GM12874 (cell line): Measurements from ENCODE around the gene STAG2.

Experiments
- TF ChIP-seq, protein P1 (sequence below): IDR thresholded peaks from 2 replicates; pipeline ENCODE4 v1.5.1; 2011; ENCODE audit warnings: low read depth, mild to moderate bottlenecking, control low read depth, low read length, moderate library complexity; ENCODE audit not compliant: insufficient read depth

The STAG2 gene

DNA sequence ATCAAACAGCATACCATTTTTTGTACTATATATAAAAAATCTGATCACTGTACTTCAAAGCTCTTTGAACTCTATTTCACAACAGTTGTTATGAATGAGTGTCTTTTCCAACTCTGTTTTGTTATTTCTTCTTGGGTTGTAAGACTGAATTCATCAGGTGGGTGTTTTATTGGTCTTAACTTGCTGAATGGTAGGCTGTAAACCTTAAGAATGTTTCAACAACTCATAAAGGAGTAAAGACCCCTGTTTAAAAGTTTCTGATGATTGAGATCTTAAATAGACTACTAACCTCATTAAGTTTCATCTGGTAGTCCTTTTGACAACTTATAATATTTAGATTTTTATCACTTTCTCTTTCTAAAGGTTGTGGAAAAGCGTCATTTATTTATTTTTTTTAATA is 18.4 kb upstream of the STAG2 start:
- TF ChIP-seq, protein P1, sequence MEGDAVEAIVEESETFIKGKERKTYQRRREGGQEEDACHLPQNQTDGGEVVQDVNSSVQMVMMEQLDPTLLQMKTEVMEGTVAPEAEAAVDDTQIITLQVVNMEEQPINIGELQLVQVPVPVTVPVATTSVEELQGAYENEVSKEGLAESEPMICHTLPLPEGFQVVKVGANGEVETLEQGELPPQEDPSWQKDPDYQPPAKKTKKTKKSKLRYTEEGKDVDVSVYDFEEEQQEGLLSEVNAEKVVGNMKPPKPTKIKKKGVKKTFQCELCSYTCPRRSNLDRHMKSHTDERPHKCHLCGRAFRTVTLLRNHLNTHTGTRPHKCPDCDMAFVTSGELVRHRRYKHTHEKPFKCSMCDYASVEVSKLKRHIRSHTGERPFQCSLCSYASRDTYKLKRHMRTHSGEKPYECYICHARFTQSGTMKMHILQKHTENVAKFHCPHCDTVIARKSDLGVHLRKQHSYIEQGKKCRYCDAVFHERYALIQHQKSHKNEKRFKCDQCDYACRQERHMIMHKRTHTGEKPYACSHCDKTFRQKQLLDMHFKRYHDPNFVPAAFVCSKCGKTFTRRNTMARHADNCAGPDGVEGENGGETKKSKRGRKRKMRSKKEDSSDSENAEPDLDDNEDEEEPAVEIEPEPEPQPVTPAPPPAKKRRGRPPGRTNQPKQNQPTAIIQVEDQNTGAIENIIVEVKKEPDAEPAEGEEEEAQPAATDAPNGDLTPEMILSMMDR = no peak

DNA sequence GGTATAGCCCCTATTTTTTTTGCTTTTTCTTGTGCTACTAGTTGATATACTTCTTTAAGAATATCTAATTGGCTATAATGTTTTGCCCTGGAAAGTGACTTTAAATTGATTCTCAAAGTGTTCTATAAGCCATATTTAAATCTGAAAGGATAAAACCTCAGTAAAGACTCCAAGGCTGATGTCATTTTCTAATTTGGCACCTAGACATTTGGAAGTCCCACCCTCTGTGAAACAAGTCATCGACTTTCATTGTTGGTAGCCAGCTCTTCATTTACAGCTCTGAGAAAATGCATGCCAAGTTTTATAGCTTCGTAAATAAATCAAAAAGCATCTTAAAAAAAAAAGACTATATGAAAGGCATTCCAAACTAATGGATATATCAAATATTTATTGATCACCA is 18.0 kb upstream of the STAG2 start:
- TF ChIP-seq, protein P1 = no peak

DNA sequence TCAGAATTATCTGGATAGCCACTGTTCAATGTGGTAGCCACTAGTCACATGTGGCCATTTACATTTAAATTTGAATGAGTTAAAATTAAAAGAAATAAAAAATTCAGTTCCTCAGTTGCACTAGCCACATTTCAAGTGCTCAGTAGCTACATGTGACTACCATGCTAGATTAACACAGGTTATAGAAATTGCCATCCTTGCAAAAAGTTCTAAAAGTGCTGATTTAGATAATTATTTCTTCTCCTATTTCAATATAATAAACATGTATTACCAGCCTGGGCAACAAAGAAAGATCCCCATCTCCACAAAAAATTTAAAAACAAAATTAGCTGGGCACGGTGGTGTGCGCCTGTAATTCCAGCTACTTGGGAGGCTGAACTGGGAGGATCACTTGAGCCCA is 11.7 kb upstream of the STAG2 start:
- TF ChIP-seq, protein P1 = no peak

DNA sequence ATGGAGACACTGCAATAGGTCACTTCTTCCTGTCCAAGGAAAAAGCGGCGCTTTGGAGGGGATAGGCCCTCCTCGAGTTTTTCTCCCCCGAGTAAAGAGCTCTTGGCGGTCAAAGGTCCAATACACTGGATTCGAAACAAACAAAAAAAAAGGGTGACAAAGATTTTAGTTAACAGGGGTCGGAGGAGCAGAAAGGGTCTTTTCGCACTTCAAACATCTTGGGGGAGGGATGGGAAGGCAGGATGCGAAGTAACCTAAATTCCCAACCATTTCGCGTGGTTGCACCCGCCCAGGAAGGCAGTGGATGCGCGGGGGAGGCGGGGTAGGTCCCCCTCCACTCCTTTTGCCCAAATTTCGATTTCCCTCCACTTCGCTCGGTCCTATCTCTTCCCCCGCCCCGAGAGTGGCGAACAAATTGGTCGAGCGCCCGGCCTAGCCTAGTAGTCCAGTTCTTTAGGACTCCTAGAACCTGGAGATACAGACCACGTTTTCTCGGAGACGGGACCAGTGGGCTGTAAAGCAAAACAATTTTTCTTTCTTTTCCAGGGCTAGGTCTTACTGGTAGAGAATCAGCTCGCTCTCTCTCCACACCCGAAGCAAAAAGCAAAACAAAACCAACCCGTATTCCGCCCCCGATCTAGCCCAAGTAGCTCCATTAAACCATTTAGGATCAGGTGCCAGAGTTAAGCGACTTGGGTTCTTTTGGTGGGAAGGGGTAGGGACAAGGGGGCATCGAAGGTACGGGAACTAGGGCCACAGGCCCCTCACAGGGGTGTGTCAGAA is 2.0 kb upstream of the STAG2 start:
- TF ChIP-seq, protein P1 = no peak

DNA sequence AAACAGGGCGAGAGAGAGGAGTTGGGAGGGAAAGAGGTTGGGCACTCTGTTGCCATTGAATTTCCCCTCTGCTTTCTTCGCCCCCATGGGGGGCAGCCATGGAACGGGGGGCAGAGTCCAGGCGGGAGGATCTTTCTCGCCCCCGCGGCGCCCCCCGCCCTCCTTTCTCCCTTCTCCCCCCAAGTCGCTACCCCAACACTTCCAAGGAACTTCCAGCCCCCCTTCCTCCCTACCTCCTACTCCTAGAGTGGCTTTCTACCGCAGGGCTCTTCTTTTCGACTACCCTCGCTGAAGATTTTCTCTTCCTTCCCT is 594 bp upstream of the STAG2 start:
- TF ChIP-seq, protein P1 = no peak

DNA sequence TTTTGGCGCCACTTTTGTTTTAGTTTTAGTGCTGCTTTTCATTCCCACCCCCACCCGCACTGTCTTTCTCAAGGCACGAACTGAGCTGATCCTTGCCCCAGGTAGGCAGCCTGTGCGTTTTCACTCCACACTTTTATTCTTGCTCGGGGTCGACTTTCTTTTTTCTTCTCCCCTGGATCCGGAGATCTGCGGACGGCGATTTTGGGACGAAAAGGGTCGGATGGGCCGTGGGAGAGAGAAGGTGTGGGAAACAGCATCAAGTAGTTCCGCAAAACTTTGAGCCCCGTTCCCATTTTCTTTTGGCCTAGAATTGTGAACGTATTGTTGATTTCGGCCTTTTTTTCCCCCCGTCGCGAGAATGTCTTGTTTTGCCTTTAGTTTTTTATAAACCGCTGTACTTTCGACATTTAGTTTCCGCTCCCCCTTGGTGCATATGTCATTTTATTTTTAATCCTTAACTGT is 531 bp downstream of the STAG2 start:
- TF ChIP-seq, protein P1 = no peak

DNA sequence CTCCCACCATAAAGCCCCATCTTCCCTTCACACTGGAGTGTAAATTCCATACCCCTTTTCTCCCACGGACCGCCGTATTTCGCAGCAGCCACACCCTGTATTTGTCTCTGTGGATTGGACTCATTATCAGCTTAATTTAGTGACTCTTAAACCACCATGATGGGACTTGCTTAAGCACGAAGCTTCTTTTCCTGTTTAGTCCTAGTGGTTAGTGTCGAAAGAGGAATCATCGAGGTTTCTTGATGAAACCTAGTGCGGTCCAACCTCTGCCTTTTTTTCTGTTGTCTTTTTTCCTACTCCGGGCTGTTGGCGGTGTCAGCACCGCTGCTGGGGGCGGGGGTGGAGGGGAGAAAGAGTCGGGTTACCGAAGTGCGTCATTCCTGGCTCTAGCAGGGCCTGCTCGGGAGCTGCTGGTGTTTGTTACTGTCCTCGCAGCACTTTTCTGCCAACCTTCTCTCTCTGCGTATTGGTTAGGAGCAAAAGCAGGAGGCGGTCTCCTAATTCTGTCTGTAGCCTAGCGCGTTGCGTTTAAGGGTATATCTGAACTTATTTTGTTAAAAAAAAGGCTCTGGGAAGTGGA is 1.4 kb downstream of the STAG2 start:
- TF ChIP-seq, protein P1 = no peak
